ENCODE data around the gene RIMS1. TPM values are rescaled to one million over a fixed set of nuclear protein-coding genes. Genes with fewer than 3 reads are reported as not detected.

Gene RIMS1
- total and polyA plus RNA-seq, 2 donors (not counting 3 experiments of a cell fraction or from before 2014, with no cell fraction given): 0.15 TPM; not detected in 1

DNA sequence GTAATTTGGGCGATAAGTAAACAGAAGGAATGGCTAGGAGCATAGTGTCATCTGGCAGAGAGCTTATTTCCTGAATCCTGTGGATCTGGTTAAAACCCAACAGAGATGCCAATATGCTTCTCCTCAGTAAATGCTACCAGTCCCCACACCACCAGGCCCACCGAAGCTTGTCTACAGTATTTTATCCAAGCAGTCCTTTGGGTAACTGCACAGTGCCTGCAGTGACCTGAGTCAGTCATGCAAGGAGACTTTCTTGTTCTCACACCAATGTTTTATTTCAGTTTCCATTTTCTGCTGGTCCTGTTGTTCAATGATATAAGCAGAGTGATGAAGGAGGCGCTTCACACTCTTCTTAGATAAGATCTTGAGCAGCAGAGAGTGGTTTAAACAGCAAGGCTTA is 326.3 kb downstream of the RIMS1 start:
- no peak overlapping the region for H3K27ac ChIP-seq (ENCODE audit: insufficient read depth, low read depth, low read length)
- H3K4me2 ChIP-seq (ENCODE audit: insufficient read depth, low read length): no peak overlapping the region
- no TSS peak for BruUV-seq (replicated peaks)
- H4K20me1 ChIP-seq (replicated peaks; ENCODE audit: control insufficient read depth, extremely low read depth, insufficient read depth, low read length): no peaks in the 10 kb centered on the region
- no peaks in the 10 kb centered on the region for H3K9me3 ChIP-seq (replicated peaks; ENCODE audit: control insufficient read depth, insufficient read depth, low read length)
- H3K4me1 ChIP-seq (ENCODE audit: control insufficient read depth, extremely low read depth, insufficient read depth, low read length): no peaks in the 10 kb centered on the region
- DNase-seq (ENCODE audit: low read depth, low spot score) (no peak), FAIRE-seq (no peak)
- no peaks in the 10 kb centered on the region for H3K36me3 ChIP-seq (ENCODE audit: control insufficient read depth in 2 of 2, extremely low read depth in 1 of 2, insufficient read depth in 2 of 2, low read length in 2 of 2)
- H3K27me3 ChIP-seq (ENCODE audit: control insufficient read depth in 2 of 2, insufficient read depth in 2 of 2, low read length in 2 of 2): peaks cover 0 to 3% of the 10 kb centered on the region in 2 experiments
- H3K4me3 ChIP-seq (replicated peaks in 1 of 3; ENCODE audit: insufficient read depth in 1 of 3, low read depth in 1 of 3, low read length in 3 of 3): no peak overlapping the region
- dilution Hi-C loops (cut with MboI; ENCODE audit: extremely low pct_ligation_motif_present, low sequenced_read_pairs): no loop called here
- ChIA-PET POLR2A (no interaction called here), CTCF (interaction anchor here (0.8 kb wide), 1 partner anchor 9 kb away, joined by 3 read pairs; no protein-coding TSS in a partner anchor)
- no peak overlapping the region for H2AFZ ChIP-seq (ENCODE audit: low read depth, low read length)
- no peak for TF ChIP-seq JUN (IDR thresholded peaks at IDR 0.05; ENCODE audit: borderline replicate concordance, insufficient read depth, insufficient read length, low read depth)
- TF ChIP-seq, protein P1, sequence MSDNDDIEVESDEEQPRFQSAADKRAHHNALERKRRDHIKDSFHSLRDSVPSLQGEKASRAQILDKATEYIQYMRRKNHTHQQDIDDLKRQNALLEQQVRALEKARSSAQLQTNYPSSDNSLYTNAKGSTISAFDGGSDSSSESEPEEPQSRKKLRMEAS (IDR thresholded peaks at IDR 0.05; ENCODE audit: insufficient read depth, insufficient read length): no peak
- TF ChIP-seq FOS (IDR thresholded peaks at IDR 0.05; ENCODE audit: borderline replicate concordance, insufficient read depth, low read length): no peak
- TF ChIP-seq POLR2A (IDR thresholded peaks at IDR 0.05; ENCODE audit: low read depth, low read length): no peak
- no peak for TF ChIP-seq POLR2AphosphoS5 (IDR thresholded peaks at IDR 0.05; ENCODE audit: insufficient read depth, low read depth, low read length)
- H3K9me1 ChIP-seq (replicated peaks; ENCODE audit: control insufficient read depth, extremely low read depth, insufficient read depth, low read length): no peaks in the 10 kb centered on the region
- no peaks in the 10 kb centered on the region for H3K79me2 ChIP-seq (ENCODE audit: control insufficient read depth, insufficient read depth, low read length)
- no peak overlapping the region for H3K9ac ChIP-seq (replicated peaks; ENCODE audit: extremely low read depth, insufficient read depth, low read length)
- intact Hi-C loops (cut with micrococcal nuclease): no loop called here

DNA sequence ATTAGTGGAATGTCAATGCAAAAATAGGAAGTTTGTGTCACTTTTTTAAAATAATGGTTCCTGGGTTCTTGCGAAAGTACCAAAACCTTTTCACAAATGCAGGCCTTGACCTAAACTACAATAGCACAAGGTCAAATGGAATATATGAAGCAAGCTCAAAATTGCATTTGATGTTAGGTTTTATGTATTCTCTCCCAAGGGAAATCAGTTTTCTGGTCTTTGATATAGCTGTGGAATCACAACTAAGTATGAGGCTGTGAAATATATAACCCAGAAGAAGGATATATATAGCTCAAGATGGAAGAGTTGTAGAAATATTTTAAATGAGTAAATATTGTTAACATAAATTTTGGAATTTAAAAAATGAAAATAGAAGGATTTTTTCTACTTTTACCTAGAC is 327.3 kb downstream of the RIMS1 start:
- Histone ChIP-seq H2AFZ (ENCODE audit: low read depth, low read length) (no peak overlapping the region), H3K9me1 (replicated peaks; ENCODE audit: control insufficient read depth, extremely low read depth, insufficient read depth, low read length) (no peaks in the 10 kb centered on the region), H3K9me3 (replicated peaks; ENCODE audit: control insufficient read depth, insufficient read depth, low read length) (no peaks in the 10 kb centered on the region), H3K36me3 (ENCODE audit: control insufficient read depth in 2 of 2, extremely low read depth in 1 of 2, insufficient read depth in 2 of 2, low read length in 2 of 2) (no peaks in the 10 kb centered on the region), H3K4me3 (replicated peaks in 1 of 3; ENCODE audit: insufficient read depth in 1 of 3, low read depth in 1 of 3, low read length in 3 of 3) (no peak overlapping the region), H3K79me2 (ENCODE audit: control insufficient read depth, insufficient read depth, low read length) (no peaks in the 10 kb centered on the region), H3K4me1 (ENCODE audit: control insufficient read depth, extremely low read depth, insufficient read depth, low read length) (no peaks in the 10 kb centered on the region), H3K9ac (replicated peaks; ENCODE audit: extremely low read depth, insufficient read depth, low read length) (no peak overlapping the region), H3K27me3 (ENCODE audit: control insufficient read depth in 2 of 2, insufficient read depth in 2 of 2, low read length in 2 of 2) (peaks cover 0 to 3% of the 10 kb centered on the region in 2 experiments), H4K20me1 (replicated peaks; ENCODE audit: control insufficient read depth, extremely low read depth, insufficient read depth, low read length) (no peaks in the 10 kb centered on the region), H3K27ac (ENCODE audit: insufficient read depth, low read depth, low read length) (no peak overlapping the region), H3K4me2 (ENCODE audit: insufficient read depth, low read length) (no peak overlapping the region)
- BruUV-seq (replicated peaks): no TSS peak
- CTCF ChIA-PET: interaction anchor here (1.2 kb wide), 1 partner anchor 9 kb away, joined by 4 read pairs; no protein-coding TSS in a partner anchor
- dilution Hi-C loops (cut with MboI; ENCODE audit: extremely low pct_ligation_motif_present, low sequenced_read_pairs) (no loop called here), intact Hi-C loops (cut with micrococcal nuclease) (no loop called here)
- FAIRE-seq: no peak
- TF ChIP-seq, protein P1 (IDR thresholded peaks at IDR 0.05; ENCODE audit: insufficient read depth, insufficient read length): no peak
- TF ChIP-seq MYC (IDR thresholded peaks at IDR 0.05; ENCODE audit: low read depth, low read length): no peak
- no peak for TF ChIP-seq FOS (IDR thresholded peaks at IDR 0.05; ENCODE audit: borderline replicate concordance, insufficient read depth, low read length)
- TF ChIP-seq POLR2AphosphoS5 (IDR thresholded peaks at IDR 0.05; ENCODE audit: insufficient read depth, low read depth, low read length): no peak
- no peak for TF ChIP-seq EZH2 (IDR thresholded peaks at IDR 0.05; ENCODE audit: borderline replicate concordance, low read depth, low read length, severe bottlenecking)
- TF ChIP-seq, protein P2, sequence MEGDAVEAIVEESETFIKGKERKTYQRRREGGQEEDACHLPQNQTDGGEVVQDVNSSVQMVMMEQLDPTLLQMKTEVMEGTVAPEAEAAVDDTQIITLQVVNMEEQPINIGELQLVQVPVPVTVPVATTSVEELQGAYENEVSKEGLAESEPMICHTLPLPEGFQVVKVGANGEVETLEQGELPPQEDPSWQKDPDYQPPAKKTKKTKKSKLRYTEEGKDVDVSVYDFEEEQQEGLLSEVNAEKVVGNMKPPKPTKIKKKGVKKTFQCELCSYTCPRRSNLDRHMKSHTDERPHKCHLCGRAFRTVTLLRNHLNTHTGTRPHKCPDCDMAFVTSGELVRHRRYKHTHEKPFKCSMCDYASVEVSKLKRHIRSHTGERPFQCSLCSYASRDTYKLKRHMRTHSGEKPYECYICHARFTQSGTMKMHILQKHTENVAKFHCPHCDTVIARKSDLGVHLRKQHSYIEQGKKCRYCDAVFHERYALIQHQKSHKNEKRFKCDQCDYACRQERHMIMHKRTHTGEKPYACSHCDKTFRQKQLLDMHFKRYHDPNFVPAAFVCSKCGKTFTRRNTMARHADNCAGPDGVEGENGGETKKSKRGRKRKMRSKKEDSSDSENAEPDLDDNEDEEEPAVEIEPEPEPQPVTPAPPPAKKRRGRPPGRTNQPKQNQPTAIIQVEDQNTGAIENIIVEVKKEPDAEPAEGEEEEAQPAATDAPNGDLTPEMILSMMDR (IDR thresholded peaks at IDR 0.05; ENCODE audit: extremely low read depth in 1 of 2, insufficient read depth in 1 of 2, low read depth in 1 of 2, low read length in 2 of 2): no peak
- TF ChIP-seq JUN (IDR thresholded peaks at IDR 0.05; ENCODE audit: borderline replicate concordance, insufficient read depth, insufficient read length, low read depth): no peak
- no peak for TF ChIP-seq POLR2A (IDR thresholded peaks at IDR 0.05; ENCODE audit: low read depth, low read length)
- no peak for TF ChIP-seq GATA2 (IDR thresholded peaks at IDR 0.05; ENCODE audit: insufficient read depth, insufficient read length, low read depth, low read length)
- no peak for DNase-seq (ENCODE audit: low read depth, low spot score)
- POLR2A ChIA-PET: no interaction called here
